Loucy (cell line): ENCODE results near the gene RPL5.

Experiments
- CTCF ChIP-seq: fragments of 200-600 bp; sonication (generic); conservative IDR thresholded peaks from 2 replicates; pipeline ENCODE4 v1.5.1; 2014; ENCODE audit warnings: mild to moderate bottlenecking, antibody characterized with exemption, low read length
- EZH2phosphoT487 ChIP-seq: fragments of 200-600 bp; IDR thresholded peaks from 2 replicates; pipeline ENCODE4 v1.6.1; 2018; ENCODE audit warnings: antibody characterized with exemption, mild to moderate bottlenecking, moderate library complexity, borderline replicate concordance

GRCh38 chr1:92808381-92808780 is 23.5 kb upstream of the RPL5 start:
- TF ChIP-seq CTCF: no peak
- no peak for TF ChIP-seq EZH2phosphoT487
